ENCODE data around the gene CDO1. TPM values are rescaled to one million over a fixed set of nuclear protein-coding genes. Genes with fewer than 3 reads are reported as not detected.
A peak's percentile ranks its signal among the peaks of the same experiment; 100 is the strongest.
"Not testable (repeated sequence)": the region's sequence is repeated elsewhere in the genome, so short reads cannot be mapped to it uniquely, and the experiment has no call there.

The CDO1 gene
- total RNA-seq, 4 donors from 2014 or later: 9.7 to 29.9 (median 13.3) TPM

DNA sequence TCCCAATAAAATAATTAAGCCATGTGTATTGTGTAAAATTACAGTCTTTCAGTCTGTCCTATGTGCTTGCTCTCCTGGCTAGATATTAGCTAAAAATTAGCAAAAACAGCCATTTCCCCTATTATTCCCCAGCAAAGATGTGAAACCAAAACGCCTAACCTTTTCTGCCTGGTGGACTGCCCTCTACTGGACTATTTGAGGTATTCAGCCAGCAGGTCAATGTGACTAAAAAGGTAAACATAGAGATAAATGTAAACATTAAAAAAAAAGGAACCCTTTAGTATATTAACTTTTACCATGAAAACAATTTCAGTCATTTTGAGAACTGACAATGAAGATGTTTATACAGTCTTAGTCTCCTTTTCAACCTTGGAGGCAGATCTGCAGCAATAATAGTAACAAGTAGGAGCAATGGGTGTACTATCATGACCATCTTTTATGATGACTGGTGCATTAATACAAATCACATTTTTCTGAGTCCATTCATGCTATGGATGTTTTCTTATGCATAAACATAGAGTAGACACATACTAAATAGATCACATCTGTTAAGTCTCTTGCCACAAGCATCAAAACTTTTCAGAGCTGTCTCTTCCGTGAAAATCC lies 14.8 kb upstream of the CDO1 start:
- peaks cover under 1 to 78% of the 10 kb centered on the region in 2 donors for H3K36me3 ChIP-seq
- TF ChIP-seq POLR2A (IDR thresholded peaks at IDR 0.05): no peak
- TF ChIP-seq, protein P1, sequence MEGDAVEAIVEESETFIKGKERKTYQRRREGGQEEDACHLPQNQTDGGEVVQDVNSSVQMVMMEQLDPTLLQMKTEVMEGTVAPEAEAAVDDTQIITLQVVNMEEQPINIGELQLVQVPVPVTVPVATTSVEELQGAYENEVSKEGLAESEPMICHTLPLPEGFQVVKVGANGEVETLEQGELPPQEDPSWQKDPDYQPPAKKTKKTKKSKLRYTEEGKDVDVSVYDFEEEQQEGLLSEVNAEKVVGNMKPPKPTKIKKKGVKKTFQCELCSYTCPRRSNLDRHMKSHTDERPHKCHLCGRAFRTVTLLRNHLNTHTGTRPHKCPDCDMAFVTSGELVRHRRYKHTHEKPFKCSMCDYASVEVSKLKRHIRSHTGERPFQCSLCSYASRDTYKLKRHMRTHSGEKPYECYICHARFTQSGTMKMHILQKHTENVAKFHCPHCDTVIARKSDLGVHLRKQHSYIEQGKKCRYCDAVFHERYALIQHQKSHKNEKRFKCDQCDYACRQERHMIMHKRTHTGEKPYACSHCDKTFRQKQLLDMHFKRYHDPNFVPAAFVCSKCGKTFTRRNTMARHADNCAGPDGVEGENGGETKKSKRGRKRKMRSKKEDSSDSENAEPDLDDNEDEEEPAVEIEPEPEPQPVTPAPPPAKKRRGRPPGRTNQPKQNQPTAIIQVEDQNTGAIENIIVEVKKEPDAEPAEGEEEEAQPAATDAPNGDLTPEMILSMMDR (IDR thresholded peaks at IDR 0.05): peak; percentile 53 to 77 (median 58)
- ATAC-seq: no peak

GRCh38 chr5:115829913-115830312 lies 13.5 kb upstream of the CDO1 start:
- Histone ChIP-seq H3K4me1 (peaks cover 0 to 6% (median 0%) of the 10 kb centered on the region in 3 donors), H3K27ac (no peak overlapping the region), H3K27me3 (no peaks in the 10 kb centered on the region), H3K36me3 (peaks cover 0 to 65% of the 10 kb centered on the region in 2 donors), H3K9me3 (no peaks in the 10 kb centered on the region), H3K4me3 (no peak overlapping the region)
- ATAC-seq: no peak
- WGBS, 2 donors (ENCODE audit: low coverage in 1 of 2): 85 to 86% methylated on average over 2 to 4 of the region's 5 CpGs
- TF ChIP-seq POLR2A (IDR thresholded peaks at IDR 0.05): no peak
- no peak for TF ChIP-seq POLR2AphosphoS5 (IDR thresholded peaks at IDR 0.05)
- no peak for TF ChIP-seq EP300 (IDR thresholded peaks at IDR 0.05)
- TF ChIP-seq, protein P1 (IDR thresholded peaks at IDR 0.05): no peak

More for the DNA sequence above, 14.8 kb upstream of the CDO1 start:
- H3K27ac ChIP-seq: no peak overlapping the region
- no peaks in the 10 kb centered on the region for H3K27me3 ChIP-seq
- 42 to 47% methylated on average over 2 of the region's 2 CpGs for WGBS, 2 donors (ENCODE audit: low coverage in 1 of 2)
- no peaks in the 10 kb centered on the region for H3K9me3 ChIP-seq
- H3K4me1 ChIP-seq: peaks cover 0 to 6% (median 0%) of the 10 kb centered on the region in 3 donors
- H3K4me3 ChIP-seq: no peak overlapping the region

GRCh38 chr5:115825948-115826347 lies 9.5 kb upstream of the CDO1 start:
- H3K27ac ChIP-seq: no peak overlapping the region
- H3K9me3 ChIP-seq: no peaks in the 10 kb centered on the region
- H3K27me3 ChIP-seq: no peaks in the 10 kb centered on the region
- H3K4me1 ChIP-seq: peaks cover 0 to 2% (median 0%) of the 10 kb centered on the region in 3 donors
- WGBS, 2 donors (ENCODE audit: low coverage in 1 of 2): 100% methylated on average over 2 of the region's 4 CpGs
- TF ChIP-seq POLR2AphosphoS5 (IDR thresholded peaks at IDR 0.05): no peak
- no peak for ATAC-seq
- H3K4me3 ChIP-seq: no peak overlapping the region
- peaks cover 0 to 32% of the 10 kb centered on the region in 2 donors for H3K36me3 ChIP-seq

DNA sequence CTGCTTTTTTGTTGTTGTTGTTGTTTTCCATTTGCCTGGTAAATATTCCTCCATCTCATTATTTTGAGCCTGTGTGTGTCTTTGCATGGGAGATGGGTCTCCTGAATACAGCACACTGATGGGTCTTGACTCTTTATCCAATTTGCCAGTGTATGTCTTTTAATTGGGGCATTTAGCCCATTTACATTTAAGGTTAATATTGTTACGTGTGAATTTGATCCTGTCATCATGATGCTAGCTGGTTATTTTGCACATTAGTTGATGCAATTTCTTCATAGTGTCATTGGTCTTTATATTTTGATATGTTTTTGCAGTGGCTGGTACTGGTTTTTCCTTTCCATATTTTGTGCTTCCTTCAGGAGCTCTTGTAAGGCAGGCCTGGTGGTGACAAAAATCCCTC lies 8.5 kb upstream of the CDO1 start:
- H3K27me3 ChIP-seq, H3K9me3 ChIP-seq, H3K4me1 ChIP-seq, H3K27ac ChIP-seq, ATAC-seq, H3K4me3 ChIP-seq: not testable (repeated sequence)
- WGBS, 2 donors (ENCODE audit: low coverage in 1 of 2): 100% methylated on average over 1 of the region's 1 CpG; no CpG with 5 or more reads in 1 of the 2 donors
- H3K36me3 ChIP-seq: peaks cover 0 to 22% of the 10 kb centered on the region in 2 donors

GRCh38 chr5:115820846-115821245 lies 4.4 kb upstream of the CDO1 start:
- H3K27me3 ChIP-seq: peaks cover 11% of the 10 kb centered on the region
- whole genome bisulfite sequencing, 2 donors (ENCODE audit: low coverage in 1 of 2): 86 to 100% methylated on average over 1 of the region's 1 CpG
- no peaks in the 10 kb centered on the region for H3K9me3 ChIP-seq
- no peak overlapping the region for H3K27ac ChIP-seq
- TF ChIP-seq EP300 (IDR thresholded peaks at IDR 0.05) (no peak), POLR2AphosphoS5 (IDR thresholded peaks at IDR 0.05) (no peak), POLR2A (IDR thresholded peaks at IDR 0.05) (no peak)
- TF ChIP-seq, protein P1 (IDR thresholded peaks at IDR 0.05): no peak
- ATAC-seq: no peak
- peaks cover 0 to 12% (median 4%) of the 10 kb centered on the region in 3 donors for H3K4me1 ChIP-seq
- no peak overlapping the region for H3K4me3 ChIP-seq
- H3K36me3 ChIP-seq: no peaks in the 10 kb centered on the region

GRCh38 chr5:115818821-115819220 lies 2.4 kb upstream of the CDO1 start:
- ATAC-seq: no peak
- no peak overlapping the region for H3K4me3 ChIP-seq
- H3K9me3 ChIP-seq: no peaks in the 10 kb centered on the region
- 93 to 100% methylated on average over 2 to 10 of the region's 18 CpGs for WGBS, 2 donors (ENCODE audit: low coverage in 1 of 2)
- peaks cover 0 to 20% (median 10%) of the 10 kb centered on the region in 3 donors for H3K4me1 ChIP-seq
- TF ChIP-seq, protein P1 (IDR thresholded peaks at IDR 0.05): no peak
- TF ChIP-seq POLR2AphosphoS5 (IDR thresholded peaks at IDR 0.05) (no peak), EP300 (IDR thresholded peaks at IDR 0.05) (no peak), POLR2A (IDR thresholded peaks at IDR 0.05) (no peak)
- H3K27ac ChIP-seq: no peak overlapping the region
- H3K27me3 ChIP-seq: peaks cover 30% of the 10 kb centered on the region
- no peaks in the 10 kb centered on the region for H3K36me3 ChIP-seq
